OCI-LY7 (cell line): ENCODE data around the gene TGM2. TPM values are rescaled to one million over a fixed set of nuclear protein-coding genes. Genes with fewer than 3 reads are reported as not detected.

Experiments
- BruUV-seq: library from RNA; stranded (reverse); fragments of 400-500 nt; replicated peaks from 2 replicates; lab custom pipeline; 2021; lab: Mats Ljungman, UMichigan
- CTCF ChIA-PET: fragments of 300-600 bp; sonication (Branson Sonifier 250); formaldehyde crosslinking; loops from one replicate; lab custom pipeline; 2022; ENCODE audit warnings: antibody characterized with exemption; ENCODE audit not compliant: unreplicated experiment; lab: Charles Lee
- POLR2A ChIA-PET: fragments of 300-600 bp; sonication (Branson Sonifier 250); formaldehyde crosslinking; loops from one replicate; lab custom pipeline; 2022; ENCODE audit warnings: antibody characterized with exemption; lab: Charles Lee
- DNase-seq: peaks from one replicate; pipeline ENCODE4 v3.0.0-alpha.2; 2015; ENCODE audit warnings: low spot score
- H2AFZ ChIP-seq: fragments of 200-600 bp; sonication (generic), shearing (Covaris generic); 2 replicates; pipeline ENCODE4 v1.6.1; 2014; ENCODE audit warnings: mild to moderate bottlenecking, antibody characterized with exemption, low read length, moderate library complexity
- H3K27ac ChIP-seq: fragments of 200-600 bp; sonication (generic); 2 replicates; pipeline ENCODE4 v1.5.1; 2014; ENCODE audit warnings: mixed run types, low read depth, mild to moderate bottlenecking, moderate library complexity, low read length, inconsistent platforms; ENCODE audit not compliant: poor library complexity, severe bottlenecking
- H3K36me3 ChIP-seq: fragments of 200-600 bp; sonication (generic); 2 replicates; pipeline ENCODE4 v1.6.1; 2014; ENCODE audit warnings: mild to moderate bottlenecking, antibody characterized with exemption, low read length, moderate library complexity, mixed read lengths; ENCODE audit not compliant: insufficient read depth
- H3K4me1 ChIP-seq: fragments of 200-600 bp; sonication (generic); 2 replicates; pipeline ENCODE4 v1.5.1; 2014; ENCODE audit warnings: mild to moderate bottlenecking, low read length; ENCODE audit not compliant: insufficient read depth, poor library complexity, severe bottlenecking
- H3K4me2 ChIP-seq: fragments of 200-600 bp; sonication (generic); 2 replicates; pipeline ENCODE4 v1.6.1; 2014; ENCODE audit warnings: mild to moderate bottlenecking, low read length
- H3K4me3 ChIP-seq: fragments of 200-600 bp; sonication (generic); 2 replicates; pipeline ENCODE4 v1.5.1; 2014; ENCODE audit warnings: mild to moderate bottlenecking, low read depth, low read length; ENCODE audit not compliant: poor library complexity, severe bottlenecking
- H3K79me2 ChIP-seq: fragments of 200-600 bp; sonication (generic); 2 replicates; pipeline ENCODE4 v1.6.1; 2016; ENCODE audit warnings: low read depth, mild to moderate bottlenecking, low read length, moderate library complexity, mixed read lengths; ENCODE audit not compliant: insufficient read depth
- H3K9me2 ChIP-seq: fragments of 200-600 bp; sonication (generic); 2 replicates; pipeline ENCODE4 v1.6.1; 2016; ENCODE audit warnings: mild to moderate bottlenecking, low read length, mixed read lengths; ENCODE audit not compliant: insufficient read depth
- H3K9me3 ChIP-seq: fragments of 200-600 bp; sonication (generic); 2 replicates; pipeline ENCODE4 v1.6.1; 2014; ENCODE audit warnings: mild to moderate bottlenecking, mixed run types, low read length, mixed read lengths
- H4K20me1 ChIP-seq: fragments of 200-600 bp; sonication (generic); 2 replicates; pipeline ENCODE4 v1.6.1; 2014; ENCODE audit warnings: mild to moderate bottlenecking, antibody characterized with exemption, low read length, moderate library complexity, mixed read lengths; ENCODE audit not compliant: insufficient read depth
- CTCF ChIP-seq: fragments of 200-600 bp; sonication (generic); conservative IDR thresholded peaks from 2 replicates; pipeline ENCODE4 v1.5.1; 2014; ENCODE audit warnings: mild to moderate bottlenecking, antibody characterized with exemption, low read length, moderate library complexity, mixed read lengths
- EZH2phosphoT487 ChIP-seq: fragments of 200-600 bp; sonication (generic); IDR thresholded peaks from 2 replicates; pipeline ENCODE4 v1.6.1; 2018; ENCODE audit warnings: low read depth, borderline replicate concordance, mild to moderate bottlenecking, mixed run types, antibody characterized with exemption, low read length, moderate library complexity, mixed read lengths
- intact Hi-C: fragments of 100-400 bp; cut with micrococcal nuclease; formaldehyde crosslinking; loops from one replicate; pipeline ENCODE4 v1.10.0; 2022; ENCODE audit not compliant: unreplicated experiment
- small RNA-seq: library from RNA; depleted of rRNA; stranded (forward); fragments of <200 nt; gene quantifications from one replicate; pipeline ENCODE3, GENCODE V24; 2014
- total RNA-seq, 2 experiments: library from RNA; depleted of rRNA in 1 of 2; stranded (reverse); fragments of >200 nt in 1 of 2; shearing (Covaris generic) in 1 of 2; gene quantifications; 2 replicates each; pipeline ENCODE4 v1.2.3, GENCODE V29; 2014 to 2022

TGM2 gene
- total RNA-seq, 2 experiments from 2014 or later = not detected

- intact Hi-C loops = no loop called here
- TF ChIP-seq EZH2phosphoT487 (no peak), CTCF (no peak)
- Histone ChIP-seq H3K9me2 (no peaks in the 10 kb centered on the region), H4K20me1 (0 out of 2 replicates have a peak, but pooled peaks cover 6% of the 10 kb centered on the region), H3K4me1 (no peaks in the 10 kb centered on the region), H3K36me3 (peaks cover 94% of the 10 kb centered on the region), H3K79me2 (peaks cover 25% of the 10 kb centered on the region), H3K27ac (no peak overlapping the region), H3K4me2 (no peak overlapping the region), H2AFZ (no peak overlapping the region), H3K9me3 (no peaks in the 10 kb centered on the region; the same call in 1 of the 2 replicates), H3K4me3 (no peak overlapping the region)
- no peak for DNase-seq
- ChIA-PET CTCF (no interaction called here), POLR2A (interaction anchor here (0.6 to 1.1 kb wide), 2 partner anchors 25 to 63 kb away, joined by 3 to 5 read pairs; no protein-coding TSS in a partner anchor)
- BruUV-seq = no TSS peak
These were observed 87.0 kb downstream of the TGM2 start for GRCh38 chr20:38078084-38078483.

Small RNA genes lying within 50 kb of the gene (small RNA-seq; reads per million reads assigned to genes)
- not detected for gene RN7SL237P

Other genes starting within 250 kb of the TGM2 start
- 20.2 and 22.4 TPM in 2 replicates for gene TTI1, start 131.8 kb downstream of the TGM2 start, total RNA-seq (2014; rRNA removed; shearing (Covaris generic))
- 26.5 and 28.7 TPM in 2 replicates for gene TTI1, start 131.8 kb downstream of the TGM2 start, total RNA-seq (2022)
- 45.6 and 52.3 TPM in 2 replicates for gene RPRD1B, start 131.5 kb downstream of the TGM2 start, total RNA-seq (2014; rRNA removed; shearing (Covaris generic))
- gene RPRD1B, start 131.5 kb downstream of the TGM2 start, total RNA-seq (2022) = 67.3 and 67.9 TPM in 2 replicates
- not detected in 2 replicates for gene KIAA1755, start 95.5 kb upstream of the TGM2 start, total RNA-seq (2014; rRNA removed; shearing (Covaris generic))
- gene KIAA1755, start 95.5 kb upstream of the TGM2 start, total RNA-seq (2022) = not detected in 2 replicates
- not detected in 2 replicates for gene BPI, start 138.9 kb upstream of the TGM2 start, total RNA-seq (2014; rRNA removed; shearing (Covaris generic))
- gene BPI, start 138.9 kb upstream of the TGM2 start, total RNA-seq (2022) = not detected in 2 replicates
- gene LBP, start 181.2 kb upstream of the TGM2 start, total RNA-seq (2014; rRNA removed; shearing (Covaris generic)) = not detected in 2 replicates
- not detected in 2 replicates for gene LBP, start 181.2 kb upstream of the TGM2 start, total RNA-seq (2022)